NCI-H2227 (cell line): Measurements from ENCODE around the gene C15orf39.

Experiments
- DNase-seq: peaks from one replicate; lab custom pipeline; 2025; ENCODE audit not compliant: unreplicated experiment; lab: John Stamatoyannopoulos, UW

C15orf39 gene

GRCh38 chr15:75195766-75196241, 5.9 kb upstream of the C15orf39 start:
- DNase-seq: peak; percentile 50

- no peak for DNase-seq
Measured at GRCh38 chr15:75197062-75197630, 4.5 kb upstream of the C15orf39 start.

GRCh38 chr15:75198560-75199356, 2.9 kb upstream of the C15orf39 start:
- DNase-seq: peak; percentile 37

GRCh38 chr15:75199357-75199940, 2.2 kb upstream of the C15orf39 start:
- DNase-seq: no peak

- no peak for DNase-seq
Measured at GRCh38 chr15:75200391-75200764, 1.3 kb upstream of the C15orf39 start.

GRCh38 chr15:75200765-75201615, 692 bp upstream of the C15orf39 start:
- DNase-seq: peak; percentile 31

GRCh38 chr15:75202251-75203016, 752 bp downstream of the C15orf39 start:
- DNase-seq: peak; percentile 58

- no peak for DNase-seq
Measured at GRCh38 chr15:75203017-75203907, 1.6 kb downstream of the C15orf39 start.

- DNase-seq: no peak
Measured at GRCh38 chr15:75203908-75204263, 2.2 kb downstream of the C15orf39 start.

GRCh38 chr15:75204340-75205063, 2.8 kb downstream of the C15orf39 start:
- peak; percentile 88 for DNase-seq

GRCh38 chr15:75205064-75205395, 3.3 kb downstream of the C15orf39 start:
- no peak for DNase-seq

GRCh38 chr15:75206006-75206405, 4.3 kb downstream of the C15orf39 start:
- DNase-seq: no peak

- DNase-seq: no peak
Measured at GRCh38 chr15:75206803-75207617, 5.3 kb downstream of the C15orf39 start.

GRCh38 chr15:75207618-75208500, 6.2 kb downstream of the C15orf39 start:
- no peak for DNase-seq

GRCh38 chr15:75208501-75209288, 7.0 kb downstream of the C15orf39 start:
- DNase-seq: no peak

GRCh38 chr15:75209289-75209676, 7.6 kb downstream of the C15orf39 start:
- no peak for DNase-seq
